Measurements from ENCODE around the gene ABCB9.

Gene ABCB9

GRCh38 chr12:122995503-122996187 lies 29.4 kb upstream of the ABCB9 start:
- DNase-seq, result peak in 16 of 51 donors; percentile 16 to 61 (median 35)

GRCh38 chr12:122994781-122995502 lies 28.7 kb upstream of the ABCB9 start:
- no peak for DNase-seq

GRCh38 chr12:122994140-122994675 lies 27.9 kb upstream of the ABCB9 start:
- DNase-seq, result no peak

GRCh38 chr12:122992386-122992785 lies 26.1 kb upstream of the ABCB9 start:
- DNase-seq, result no peak

- no peak for DNase-seq
These were observed 25.5 kb upstream of the ABCB9 start for GRCh38 chr12:122991623-122992275.

- no peak for DNase-seq
These were observed 24.8 kb upstream of the ABCB9 start for GRCh38 chr12:122990961-122991622.

GRCh38 chr12:122990561-122990960 lies 24.3 kb upstream of the ABCB9 start:
- DNase-seq, result no peak

GRCh38 chr12:122989874-122990419 lies 23.7 kb upstream of the ABCB9 start:
- DNase-seq, result no peak

GRCh38 chr12:122989225-122989839 lies 23.1 kb upstream of the ABCB9 start:
- no peak for DNase-seq

- no peak for DNase-seq
These were observed 22.4 kb upstream of the ABCB9 start for GRCh38 chr12:122988612-122989212.

GRCh38 chr12:122988036-122988435 lies 21.8 kb upstream of the ABCB9 start:
- no peak for DNase-seq

GRCh38 chr12:122987086-122987951 lies 21.1 kb upstream of the ABCB9 start:
- DNase-seq, result no peak

- no peak for DNase-seq
These were observed 20.1 kb upstream of the ABCB9 start for GRCh38 chr12:122986258-122986871.

GRCh38 chr12:122985338-122986257 lies 19.3 kb upstream of the ABCB9 start:
- DNase-seq, result no peak

- DNase-seq, result peak in 26 of 51 donors; percentile 14 to 60 (median 34)
These were observed 18.5 kb upstream of the ABCB9 start for GRCh38 chr12:122984612-122985337.

- no peak for DNase-seq
These were observed 17.7 kb upstream of the ABCB9 start for GRCh38 chr12:122983789-122984515.
